ENCODE measurements around the gene GLRA3. TPM values are rescaled to one million over a fixed set of nuclear protein-coding genes. Genes with fewer than 3 reads are reported as not detected.

Gene GLRA3
- total and polyA plus RNA-seq, 2 of the 8 experiments (the other 6 are each of a cell fraction or from before 2014, with no cell fraction given), result 0.02 TPM; not detected in 1

GRCh38 chr4:174746710-174747109 lies 82.3 kb downstream of the GLRA3 start:
- H2BK120ac ChIP-seq (replicated peaks; ENCODE audit: low read depth, low read length), result no peak overlapping the region
- H3K4me3 ChIP-seq (ENCODE audit: extremely low read depth in 1 of 4, insufficient read depth in 2 of 4, low read depth in 3 of 4, low read length in 4 of 4), result no peak overlapping the region
- H2BK12ac ChIP-seq (ENCODE audit: low read depth, low read length), result no peak overlapping the region
- no peaks in the 10 kb centered on the region for H3K9me3 ChIP-seq (ENCODE audit: insufficient read depth in 2 of 2, low read depth in 1 of 2, low read length in 1 of 2)
- H4K8ac ChIP-seq (ENCODE audit: extremely low read depth, insufficient read depth, low read length), result no peak overlapping the region
- ChIA-PET CTCF (ENCODE audit: partially characterized antibody) (no interaction called here), POLR2A (ENCODE audit: partially characterized antibody) (no interaction called here)
- H3K27ac ChIP-seq (ENCODE audit: low read depth, low read length), result no peak overlapping the region
- H2AFZ ChIP-seq (ENCODE audit: low read length), result no peak overlapping the region
- H4K20me1 ChIP-seq (replicated peaks in 1 of 2; ENCODE audit: control insufficient read depth in 1 of 2, insufficient read depth in 2 of 2, low read length in 2 of 2), result no peaks in the 10 kb centered on the region
- H3K56ac ChIP-seq (replicated peaks; ENCODE audit: insufficient read length, low read depth, low read length), result no peak overlapping the region
- H3K9ac ChIP-seq (replicated peaks in 1 of 4; ENCODE audit: extremely low read depth in 1 of 4, low read depth in 3 of 4, low read length in 3 of 4), result no peak overlapping the region
- H3K4me1 ChIP-seq (replicated peaks in 1 of 4; ENCODE audit: control insufficient read depth in 3 of 4, insufficient read depth in 4 of 4, low read length in 3 of 4), result no peaks in the 10 kb centered on the region
- H3K23me2 ChIP-seq (ENCODE audit: low read depth, low read length), result no peaks in the 10 kb centered on the region
- H4K5ac ChIP-seq (ENCODE audit: insufficient read length, low read depth, low read length), result no peak overlapping the region
- H3K36me3 ChIP-seq (ENCODE audit: control insufficient read depth in 2 of 4, insufficient read depth in 4 of 4, low read length in 3 of 4), result no peaks in the 10 kb centered on the region
- DNase-seq (ENCODE audit: low read depth in 1 of 2, low spot score in 2 of 2), result no peak
- H2AK5ac ChIP-seq (ENCODE audit: low read depth, low read length), result no peak overlapping the region
- no peak for FAIRE-seq
- no peaks in the 10 kb centered on the region for H3K79me2 ChIP-seq (ENCODE audit: control insufficient read depth in 1 of 2, insufficient read depth in 2 of 2, low read length in 2 of 2)
- TF ChIP-seq CHD1 (IDR thresholded peaks at IDR 0.05; ENCODE audit: low read depth, low read length) (no peak), CHD2 (IDR thresholded peaks at IDR 0.05; ENCODE audit: low read length) (no peak), HDAC2 (IDR thresholded peaks at IDR 0.05; ENCODE audit: borderline replicate concordance in 1 of 2, low read depth in 2 of 2, low read length in 2 of 2) (no peak)
- no peak overlapping the region for H2BK20ac ChIP-seq (ENCODE audit: low read length)
- H4K91ac ChIP-seq (replicated peaks; ENCODE audit: insufficient read length, low read length), result no peak overlapping the region
- H3K4me2 ChIP-seq (ENCODE audit: insufficient read depth in 1 of 2, low read depth in 2 of 2, low read length in 2 of 2), result no peak overlapping the region
- H3K79me1 ChIP-seq (ENCODE audit: low read depth, low read length), result no peaks in the 10 kb centered on the region
- H2BK15ac ChIP-seq (ENCODE audit: low read length), result no peak overlapping the region
- H3K18ac ChIP-seq (ENCODE audit: extremely low read depth, low read length), result no peak overlapping the region
- H3K4ac ChIP-seq (replicated peaks; ENCODE audit: insufficient read length, low read depth, low read length), result no peak overlapping the region
- H2BK5ac ChIP-seq (ENCODE audit: low read depth, low read length), result no peak overlapping the region
- no peaks in the 10 kb centered on the region for H3K27me3 ChIP-seq (replicated peaks in 1 of 4; ENCODE audit: control insufficient read depth in 3 of 4, extremely low read depth in 1 of 4, insufficient read depth in 3 of 4, low read length in 3 of 4)
- no peak overlapping the region for H3K14ac ChIP-seq (ENCODE audit: insufficient read length)
- 93% methylated on average over 2 of the region's 2 CpGs; no CpG with 5 or more reads in 1 of the 2 experiments for WGBS, 2 experiments (ENCODE audit: extremely low coverage in 1 of 2, insufficient coverage in 1 of 2, insufficient read length in 1 of 2, insufficient replicate concordance in 2 of 2, low coverage in 1 of 2, low lambda C conversion rate in 2 of 2, missing lambda C conversion rate in 1 of 2)
- H3K23ac ChIP-seq (ENCODE audit: insufficient read length), result no peak overlapping the region

Measured in H1 (cell line).